HG03060 (cell line): ENCODE measurements around the gene DDN.

Experiments used
- ATAC-seq: cut with Tn5 transposase; IDR thresholded peaks from one replicate; pipeline ENCODE4 v1.9.1; 2021; ENCODE audit warnings: low read depth, moderate number of reproducible peaks; ENCODE audit not compliant: unreplicated experiment

Gene DDN

GRCh38 chr12:48985901-48986300, 13.3 kb downstream of the DDN start:
- ATAC-seq, result no peak

- ATAC-seq, result no peak
Observed at GRCh38 chr12:48985475-48985897, 13.7 kb downstream of the DDN start.

- no peak for ATAC-seq
Observed at GRCh38 chr12:48982397-48983080, 16.6 kb downstream of the DDN start.

DNA sequence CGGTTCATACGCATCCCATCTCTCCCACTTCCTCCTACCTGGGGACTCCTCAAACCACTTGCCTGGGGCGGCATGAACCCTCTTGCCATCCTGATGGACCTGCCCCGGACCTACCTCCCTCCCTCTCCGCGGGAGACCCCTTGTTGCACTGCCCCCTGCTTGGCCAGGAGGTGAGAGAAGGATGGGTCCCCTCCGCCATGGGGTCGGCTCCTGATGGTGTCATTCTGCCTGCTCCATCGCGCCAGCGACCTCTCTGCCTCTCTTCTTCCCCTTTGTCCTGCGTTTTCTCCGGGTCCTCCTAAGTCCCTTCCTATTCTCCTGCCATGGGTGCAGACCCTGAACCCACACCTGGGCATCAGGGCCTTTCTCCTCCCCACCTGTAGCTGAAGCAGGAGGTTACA, 17.4 kb downstream of the DDN start:
- ATAC-seq, result no peak

DNA sequence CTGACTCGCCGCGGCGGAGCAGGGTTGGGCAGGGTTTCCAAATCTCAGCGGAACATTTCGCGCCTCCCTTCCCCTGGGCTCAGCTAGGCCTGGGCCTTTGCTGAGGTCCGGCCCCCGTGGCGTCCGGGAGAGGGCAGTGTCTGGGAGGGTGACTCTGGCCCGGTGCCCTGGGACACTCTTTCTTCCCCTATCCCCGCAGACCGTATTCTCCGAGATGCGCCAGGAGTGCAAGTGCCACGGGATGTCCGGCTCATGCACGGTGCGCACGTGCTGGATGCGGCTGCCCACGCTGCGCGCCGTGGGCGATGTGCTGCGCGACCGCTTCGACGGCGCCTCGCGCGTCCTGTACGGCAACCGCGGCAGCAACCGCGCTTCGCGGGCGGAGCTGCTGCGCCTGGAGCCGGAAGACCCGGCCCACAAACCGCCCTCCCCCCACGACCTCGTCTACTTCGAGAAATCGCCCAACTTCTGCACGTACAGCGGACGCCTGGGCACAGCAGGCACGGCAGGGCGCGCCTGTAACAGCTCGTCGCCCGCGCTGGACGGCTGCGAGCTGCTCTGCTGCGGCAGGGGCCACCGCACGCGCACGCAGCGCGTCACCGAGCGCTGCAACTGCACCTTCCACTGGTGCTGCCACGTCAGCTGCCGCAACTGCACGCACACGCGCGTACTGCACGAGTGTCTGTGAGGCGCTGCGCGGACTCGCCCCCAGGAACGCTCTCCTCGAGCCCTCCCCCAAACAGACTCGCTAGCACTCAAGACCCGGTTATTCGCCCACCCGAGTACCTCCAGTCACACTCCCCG, 18.0 kb downstream of the DDN start:
- no peak for ATAC-seq

GRCh38 chr12:48980389-48980952, 18.7 kb downstream of the DDN start:
- no peak for ATAC-seq

DNA sequence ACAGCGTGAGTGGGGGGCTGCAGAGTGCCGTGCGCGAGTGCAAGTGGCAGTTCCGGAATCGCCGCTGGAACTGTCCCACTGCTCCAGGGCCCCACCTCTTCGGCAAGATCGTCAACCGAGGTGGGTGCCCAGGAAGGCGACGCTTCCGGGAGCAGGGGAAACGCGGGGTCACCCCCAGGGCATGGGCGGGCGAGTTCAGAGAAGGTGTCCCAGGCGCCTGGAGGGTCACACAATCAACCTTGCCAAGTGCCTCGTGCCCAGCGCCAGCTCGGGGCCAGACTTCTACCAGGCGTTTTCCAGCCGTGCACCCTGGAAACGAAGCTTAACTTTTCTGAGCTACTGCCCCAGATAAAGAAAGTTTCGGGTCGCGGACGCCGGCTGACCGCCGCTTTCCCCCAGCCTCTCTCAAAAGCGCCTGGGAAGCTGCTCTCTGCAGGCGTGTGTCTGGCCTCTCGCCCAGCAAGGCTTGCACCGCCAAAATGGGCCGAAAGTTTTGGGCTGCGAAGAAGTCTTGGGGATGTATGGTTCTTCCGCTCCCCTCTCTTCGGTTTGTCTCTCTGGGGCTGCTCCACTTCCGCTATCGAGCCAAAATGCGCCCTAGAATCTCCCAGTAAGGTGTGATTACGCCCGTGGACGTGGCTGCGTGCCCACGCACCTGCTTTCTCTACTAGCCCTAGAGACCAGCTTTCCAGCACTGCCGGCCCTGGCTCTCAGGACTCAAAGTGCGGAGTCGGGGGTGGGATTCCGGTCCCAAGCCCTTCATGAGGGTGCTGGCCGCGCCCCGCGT, 19.4 kb downstream of the DDN start:
- no peak for ATAC-seq

GRCh38 chr12:48978741-48979601, 20.2 kb downstream of the DDN start:
- no peak for ATAC-seq

- ATAC-seq, result no peak
Observed at GRCh38 chr12:48978291-48978740, 20.9 kb downstream of the DDN start, which contains the start of gene WNT1. Gene WNT1, plus strand, starts transcription at chr12:48978322. Its CDS starts 329 bp downstream, at chr12:48978651.

- ATAC-seq, result no peak
Observed at GRCh38 chr12:48977290-48978281, 21.6 kb downstream of the DDN start.

GRCh38 chr12:48973941-48974673, 25.1 kb downstream of the DDN start:
- no peak for ATAC-seq

DNA sequence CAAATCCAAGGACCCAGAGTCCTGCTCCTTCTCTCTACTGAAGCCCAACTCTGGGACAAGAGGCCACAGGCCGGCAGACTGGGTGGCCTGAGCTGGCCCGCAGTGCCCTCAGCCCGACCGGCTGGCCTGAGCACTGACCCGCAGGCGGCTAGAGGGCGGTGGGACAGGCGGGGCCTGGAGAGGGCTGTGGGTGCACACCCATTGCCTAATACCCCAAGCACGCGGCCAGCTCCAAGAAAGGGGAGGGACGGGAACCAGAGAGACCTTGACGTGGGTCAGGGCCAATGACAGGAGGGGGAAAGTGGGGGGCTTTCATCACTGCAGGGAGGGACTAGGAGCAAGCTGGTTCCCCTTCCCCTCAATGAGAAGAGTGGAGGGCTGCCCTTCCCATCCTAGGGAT, 25.6 kb downstream of the DDN start:
- no peak for ATAC-seq

GRCh38 chr12:48972952-48973483, 26.2 kb downstream of the DDN start:
- ATAC-seq, result no peak

DNA sequence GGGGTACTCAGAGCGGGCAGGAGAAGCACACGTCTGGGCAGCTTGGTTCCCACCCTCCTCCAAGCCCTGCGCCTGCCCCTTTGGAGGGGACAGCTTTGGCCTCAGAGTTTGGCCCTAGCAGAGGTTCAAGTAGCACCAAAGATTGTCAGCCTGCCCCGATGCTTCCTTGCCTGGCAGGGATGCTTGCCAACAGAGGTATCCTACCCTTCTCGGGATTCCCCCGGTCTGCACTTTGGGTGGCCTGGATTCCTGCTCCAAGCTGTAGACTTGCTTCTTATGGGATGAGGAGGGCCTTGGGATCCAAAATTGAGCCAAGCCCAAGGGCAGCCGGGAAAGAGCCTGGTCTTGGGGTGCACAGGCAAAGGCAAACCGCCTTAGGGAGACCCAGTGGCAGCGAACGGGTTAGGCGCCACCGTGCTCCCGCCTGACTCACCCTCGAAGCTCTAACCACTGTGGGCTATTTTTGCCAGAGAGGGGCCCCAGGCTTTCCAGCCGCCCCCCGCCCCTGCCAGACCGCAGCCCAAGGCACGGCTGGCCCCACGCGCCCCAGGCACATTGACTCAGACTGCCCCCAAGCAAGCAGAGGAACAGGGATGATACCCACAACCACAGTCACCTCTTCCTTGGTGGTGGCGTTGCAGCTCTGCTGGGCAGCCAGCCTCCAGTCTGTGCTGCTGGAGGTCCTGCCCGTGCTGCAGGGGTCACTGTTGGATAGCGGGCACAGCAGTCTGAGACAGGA, 26.8 kb downstream of the DDN start:
- no peak for ATAC-seq

DNA sequence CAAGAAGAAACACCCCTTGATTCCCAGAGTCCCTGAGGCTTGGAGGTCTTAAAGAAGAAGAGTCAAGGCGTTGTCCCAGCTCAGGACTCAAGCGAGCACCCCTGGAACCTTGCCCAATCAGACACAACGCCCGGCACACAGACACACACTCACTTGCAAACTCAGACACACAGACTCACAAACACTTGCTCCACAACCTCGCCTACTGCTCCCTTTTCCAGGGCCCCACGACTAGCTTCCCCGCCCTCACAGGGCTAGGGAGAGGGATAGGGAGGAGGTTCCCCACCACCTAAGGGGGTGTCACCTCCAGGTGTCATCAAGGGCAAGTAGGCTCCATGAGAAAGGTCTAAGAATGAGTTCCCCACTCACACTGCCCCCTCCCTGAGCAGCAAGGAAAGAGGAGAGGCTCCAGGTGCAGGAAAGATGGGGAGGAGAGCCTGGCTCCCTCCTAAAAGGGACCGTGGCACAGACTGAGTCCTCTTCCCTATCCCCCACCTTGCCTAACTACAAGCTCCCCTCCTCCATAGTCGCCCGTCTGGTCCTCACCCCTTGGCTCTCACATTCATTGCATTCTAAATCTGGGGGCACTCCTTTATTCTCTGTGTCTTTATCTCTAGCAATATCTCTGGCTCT, 28.4 kb downstream of the DDN start:
- no peak for ATAC-seq

DNA sequence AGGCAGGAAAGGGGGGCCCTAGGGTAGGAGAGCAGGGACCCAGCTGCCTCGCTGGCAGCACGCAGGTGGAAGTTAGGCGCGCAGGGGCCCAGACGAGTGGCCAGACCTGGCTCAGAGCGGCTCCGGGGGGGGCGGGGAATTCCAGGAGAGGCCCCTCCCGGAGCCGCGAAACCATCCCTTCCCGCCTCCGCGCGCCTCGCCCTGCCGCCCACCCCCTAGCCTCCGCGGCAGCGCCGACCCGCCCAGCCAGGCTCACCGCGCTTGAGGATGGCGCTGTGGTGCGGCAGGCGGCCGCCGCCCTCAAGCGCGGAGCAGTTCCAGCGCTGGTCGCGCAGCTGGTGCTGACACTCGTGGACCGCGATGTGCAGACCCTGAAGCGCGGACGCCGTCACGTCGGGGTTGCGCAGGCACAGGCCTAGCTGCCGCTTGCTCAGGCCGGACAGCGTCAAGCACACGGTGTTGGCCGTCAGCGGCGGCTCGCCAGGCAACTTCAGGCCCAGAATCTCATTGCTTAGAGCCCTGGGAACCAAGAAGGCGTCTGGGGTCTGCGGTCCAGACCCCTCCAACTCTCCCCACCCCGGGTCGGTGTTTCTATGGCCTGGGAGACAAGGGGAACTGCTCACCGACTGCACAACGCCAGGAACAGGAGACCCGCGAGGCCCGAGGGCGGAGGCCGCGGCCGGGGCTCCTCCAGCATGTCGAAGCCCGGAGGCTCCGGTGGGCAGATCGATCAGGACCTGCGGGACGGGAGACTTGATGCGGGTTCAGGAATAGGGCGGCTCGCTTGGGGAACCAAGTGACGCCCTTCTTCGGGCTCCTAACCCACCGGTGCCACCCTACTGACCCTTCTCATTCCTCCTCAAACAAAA, 29.1 kb downstream of the DDN start:
- ATAC-seq, result no peak
